Measurements from ENCODE around the gene SLC15A1.

GRCh38 chr13:98664924-98665637, 87.4 kb downstream of the SLC15A1 start:
- no peak for TF ChIP-seq HMGXB4 (CRISPR knock-in tag; IDR thresholded peaks at IDR 0.05; ENCODE audit: borderline replicate concordance)
- TF ChIP-seq RCOR1 (IDR thresholded peaks at IDR 0.05; ENCODE audit: low read depth, low read length), result no peak
- TF ChIP-seq CBX8 (IDR thresholded peaks at IDR 0.05), result no peak
- TF ChIP-seq KDM1A (IDR thresholded peaks at IDR 0.05; ENCODE audit: low read depth), result no peak
- no peak for TF ChIP-seq PBX3 (IDR thresholded peaks at IDR 0.05)
- TF ChIP-seq POLR2A (IDR thresholded peaks at IDR 0.05; ENCODE audit: low read length), result no peak
- no peak for TF ChIP-seq CEBPB (IDR thresholded peaks at IDR 0.05)
- TF ChIP-seq CTCF (IDR thresholded peaks at IDR 0.05), result no peak
- no peak for TF ChIP-seq MYC (IDR thresholded peaks at IDR 0.05; ENCODE audit: borderline replicate concordance, low read length)
- TF ChIP-seq BHLHE40 (IDR thresholded peaks at IDR 0.05; ENCODE audit: low read depth, low read length), result no peak
- TF ChIP-seq SMC3 (IDR thresholded peaks at IDR 0.05), result no peak
- no peak for TF ChIP-seq ZSCAN20 (CRISPR knock-in tag; IDR thresholded peaks at IDR 0.05)

Data from A549 (cell line).